Measurements from ENCODE around the gene SCYGR7. TPM values are rescaled to one million over a fixed set of nuclear protein-coding genes. Genes with fewer than 3 reads are reported as not detected.

Gene SCYGR7
- polyA plus RNA-seq, 1 donor from 2014 or later: not detected

- no peak overlapping the region for H3K4me2 ChIP-seq (ENCODE audit: low read length)
- H4K20me1 ChIP-seq (ENCODE audit: insufficient read depth): no peaks in the 10 kb centered on the region
- no peak overlapping the region for H2AFZ ChIP-seq (ENCODE audit: low read depth, low read length)
- no peak overlapping the region for H3K27ac ChIP-seq (ENCODE audit: low read length)
- H3K9me2 ChIP-seq (ENCODE audit: insufficient read depth, low read length): no peaks in the 10 kb centered on the region
- H3K79me2 ChIP-seq (replicated peaks; ENCODE audit: insufficient read depth, low read length): no peaks in the 10 kb centered on the region
- TF ChIP-seq POLR2AphosphoS5 (IDR thresholded peaks at IDR 0.05) (no peak), TAF1 (IDR thresholded peaks at IDR 0.05; ENCODE audit: low read depth) (no peak), MXI1 (conservative IDR thresholded peaks at IDR 0.05; ENCODE audit: poor library complexity, severe bottlenecking) (no peak), RAD21 (conservative IDR thresholded peaks at IDR 0.05) (no peak), REST (IDR thresholded peaks at IDR 0.05; ENCODE audit: borderline replicate concordance) (no peak), EZH2 (IDR thresholded peaks at IDR 0.05; ENCODE audit: borderline replicate concordance, insufficient read depth, low read length, poor library complexity, severe bottlenecking) (no peak), EP300 (conservative IDR thresholded peaks at IDR 0.05; ENCODE audit: poor library complexity, severe bottlenecking) (no peak), CTCF (IDR thresholded peaks at IDR 0.05; ENCODE audit: poor library complexity, severe bottlenecking) (no peak), SMC3 (conservative IDR thresholded peaks at IDR 0.05; ENCODE audit: poor library complexity) (no peak)
- no peak overlapping the region for H3K4me3 ChIP-seq (ENCODE audit: low read length)
- no peak overlapping the region for H3K9ac ChIP-seq (ENCODE audit: low read length)
- H3K9me3 ChIP-seq (ENCODE audit: low read length): no peaks in the 10 kb centered on the region
- no peaks in the 10 kb centered on the region for H3K27me3 ChIP-seq (ENCODE audit: insufficient read depth, low read depth, low read length)
- no peaks in the 10 kb centered on the region for H3F3A ChIP-seq (ENCODE audit: insufficient read depth, low read length, poor library complexity, severe bottlenecking)
- no peaks in the 10 kb centered on the region for H3K36me3 ChIP-seq (ENCODE audit: insufficient read depth, low read length)
Measured at GRCh38 chr2:227687189-227687588, 40.9 kb upstream of the SCYGR7 start.

DNA sequence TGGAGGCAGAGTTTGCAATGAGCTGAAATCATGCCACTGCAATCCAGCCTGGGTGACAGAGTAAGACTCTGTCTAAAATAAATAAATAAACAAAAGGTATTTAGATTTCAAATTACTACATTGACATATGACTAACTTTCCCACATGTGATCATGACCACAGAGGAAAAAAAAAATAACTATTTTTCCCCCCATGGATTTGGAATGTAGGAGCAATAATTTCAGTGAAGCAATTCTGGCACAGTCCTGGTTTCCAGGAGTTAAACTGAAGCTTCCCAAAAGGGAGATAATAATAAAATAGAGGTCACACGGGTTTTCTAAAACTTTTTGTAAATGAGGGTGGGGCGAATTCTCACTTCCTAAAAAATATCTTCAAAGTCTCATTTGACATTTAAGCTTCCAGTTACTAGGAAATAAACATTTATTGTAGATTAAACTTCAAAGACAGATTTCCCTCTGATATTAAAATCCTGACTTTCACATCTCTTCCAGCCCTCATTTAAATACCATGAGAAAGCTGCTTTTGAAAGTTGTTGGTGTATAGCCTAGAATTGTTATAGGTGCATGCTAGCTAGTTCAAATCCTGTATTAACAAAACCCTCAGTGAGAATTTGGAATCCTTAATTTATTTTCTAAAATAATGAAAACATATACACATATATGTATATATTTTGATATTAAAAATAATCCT lies 31.0 kb upstream of the SCYGR7 start:
- Histone ChIP-seq H2AFZ (ENCODE audit: low read depth, low read length) (no peak overlapping the region), H3K9me2 (ENCODE audit: insufficient read depth, low read length) (no peaks in the 10 kb centered on the region), H3K9me3 (ENCODE audit: low read length) (no peaks in the 10 kb centered on the region), H3F3A (ENCODE audit: insufficient read depth, low read length, poor library complexity, severe bottlenecking) (no peaks in the 10 kb centered on the region), H3K36me3 (ENCODE audit: insufficient read depth, low read length) (no peaks in the 10 kb centered on the region), H3K9ac (ENCODE audit: low read length) (no peak overlapping the region), H3K4me2 (ENCODE audit: low read length) (no peak overlapping the region), H4K20me1 (ENCODE audit: insufficient read depth) (no peaks in the 10 kb centered on the region), H3K4me3 (ENCODE audit: low read length) (no peak overlapping the region), H3K27me3 (ENCODE audit: insufficient read depth, low read depth, low read length) (no peaks in the 10 kb centered on the region), H3K79me2 (replicated peaks; ENCODE audit: insufficient read depth, low read length) (no peaks in the 10 kb centered on the region), H3K27ac (ENCODE audit: low read length) (no peak overlapping the region)
- TF ChIP-seq POLR2AphosphoS5 (IDR thresholded peaks at IDR 0.05) (no peak), REST (IDR thresholded peaks at IDR 0.05; ENCODE audit: borderline replicate concordance) (no peak), SMC3 (conservative IDR thresholded peaks at IDR 0.05; ENCODE audit: poor library complexity) (no peak), EP300 (conservative IDR thresholded peaks at IDR 0.05; ENCODE audit: poor library complexity, severe bottlenecking) (no peak), MXI1 (conservative IDR thresholded peaks at IDR 0.05; ENCODE audit: poor library complexity, severe bottlenecking) (no peak), TAF1 (IDR thresholded peaks at IDR 0.05; ENCODE audit: low read depth) (no peak), EZH2 (IDR thresholded peaks at IDR 0.05; ENCODE audit: borderline replicate concordance, insufficient read depth, low read length, poor library complexity, severe bottlenecking) (no peak), CTCF (IDR thresholded peaks at IDR 0.05; ENCODE audit: poor library complexity, severe bottlenecking) (no peak), RAD21 (conservative IDR thresholded peaks at IDR 0.05) (no peak)

Measured in neural cell (in vitro differentiated cells).